ENCODE data around the gene DALRD3. TPM values are rescaled to one million over a fixed set of nuclear protein-coding genes. Genes with fewer than 3 reads are reported as not detected.
A peak's percentile ranks its signal among the peaks of the same experiment; 100 is the strongest.

Gene DALRD3
- total RNA-seq, 4 donors from 2014 or later, result 35.7 to 48.6 (median 43.8) TPM

GRCh38 chr3:48991851-48992545 is 26.4 kb downstream of the DALRD3 start:
- Histone ChIP-seq H3K9me3 (no peaks in the 10 kb centered on the region), H3K4me1 (peaks cover 4 to 38% (median 18%) of the 10 kb centered on the region in 4 donors), H3K27ac (peak overlapping the region in 3 of 4 donors; percentile 90 to 98 (median 97)), H3K27me3 (no peaks in the 10 kb centered on the region), H3K4me3 (peak overlapping the region in 1 of 4 donors; percentile 91), H3K36me3 (peaks cover 0 to 28% (median 5%) of the 10 kb centered on the region in 3 donors)
- no peak for DNase-seq (ENCODE audit: low spot score in 2 of 2)
- TF ChIP-seq POLR2A (IDR thresholded peaks at IDR 0.05), result no peak
- no peak for TF ChIP-seq EP300 (IDR thresholded peaks at IDR 0.05)
- no peak for TF ChIP-seq CTCF (IDR thresholded peaks at IDR 0.05)
- 71 to 85% methylated on average over 5 of the region's 5 CpGs for WGBS, 2 donors

- Histone ChIP-seq H3K4me1 (peaks cover 4 to 38% (median 18%) of the 10 kb centered on the region in 4 donors), H3K27ac (peak overlapping the region; percentile 86 to 98 (median 94)), H3K27me3 (no peaks in the 10 kb centered on the region), H3K36me3 (peaks cover 0 to 29% (median 0%) of the 10 kb centered on the region in 3 donors), H3K4me3 (peak overlapping the region; percentile 89 to 96 (median 92)), H3K9me3 (no peaks in the 10 kb centered on the region)
- 10 to 11% methylated on average over 20 to 24 of the region's 40 CpGs for WGBS, 2 donors
- TF ChIP-seq CTCF (IDR thresholded peaks at IDR 0.05), result no peak
- DNase-seq (ENCODE audit: low spot score in 2 of 2), result no peak
These were observed 27.5 kb downstream of the DALRD3 start for GRCh38 chr3:48990636-48991469.

- Histone ChIP-seq H3K9me3 (no peaks in the 10 kb centered on the region), H3K27ac (peak within 1 kb of the TSS; percentile 86 to 98 (median 94)), H3K4me1 (peaks cover 4 to 38% (median 18%) of the 10 kb centered on the region in 4 donors), H3K27me3 (no peaks in the 10 kb centered on the region), H3K4me3 (peak within 1 kb of the TSS; percentile 89 to 96 (median 92)), H3K36me3 (peaks cover 0 to 29% (median 0%) of the 10 kb centered on the region in 3 donors)
- 0% methylated on average over 17 to 18 of the region's 91 CpGs for WGBS, 2 donors
- TF ChIP-seq POLR2A (IDR thresholded peaks at IDR 0.05) (peak in 1 of 2 donors; percentile 56), CTCF (IDR thresholded peaks at IDR 0.05) (peak; percentile 20 to 71 (median 53)), EP300 (IDR thresholded peaks at IDR 0.05) (peak; percentile 26 to 96)
- DNase-seq (ENCODE audit: low spot score in 2 of 2), result peak; percentile 76 to 81
These were observed 28.4 kb downstream of the DALRD3 start, which contains the start of gene P4HTM for GRCh38 chr3:48989796-48990635. Gene P4HTM (plus strand): TSS chr3:48990241. CDS start chr3:48990257, 16 bp downstream.

DNA sequence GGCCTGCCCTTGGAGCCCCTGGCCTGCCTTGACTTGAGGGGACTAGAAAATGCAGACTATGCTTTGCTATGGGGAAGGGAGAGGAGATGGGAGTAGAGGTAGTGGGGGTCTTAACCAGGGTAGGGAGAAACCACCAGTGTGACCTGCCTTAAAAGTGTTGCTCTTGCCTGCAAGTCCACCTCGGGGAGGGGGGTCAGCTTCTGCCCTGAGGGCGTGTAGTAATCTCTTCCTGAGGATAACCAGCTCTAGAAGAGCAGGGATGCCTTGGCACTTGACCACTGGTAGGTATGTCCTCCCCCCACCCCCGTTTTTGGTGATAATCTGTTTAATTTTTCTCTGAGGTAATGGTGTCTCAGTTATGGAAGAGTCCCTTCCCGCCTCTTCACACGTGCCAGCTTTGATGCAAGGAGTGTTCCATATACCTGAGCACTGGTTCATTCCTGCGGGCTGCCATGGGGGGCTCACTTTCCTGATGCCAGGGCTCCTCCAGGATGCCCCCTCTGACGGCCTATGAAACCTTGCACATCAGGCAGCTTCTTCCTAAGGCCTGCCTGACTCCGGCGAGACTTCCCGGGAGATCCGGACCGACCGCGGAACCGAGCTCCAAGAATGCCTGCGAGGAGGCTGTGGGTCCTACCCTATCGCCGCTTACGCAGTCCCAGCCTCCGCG is 29.1 kb downstream of the DALRD3 start:
- no peaks in the 10 kb centered on the region for H3K27me3 ChIP-seq
- peaks cover 4 to 38% (median 18%) of the 10 kb centered on the region in 4 donors for H3K4me1 ChIP-seq
- no peak for TF ChIP-seq EP300 (IDR thresholded peaks at IDR 0.05)
- no peak for TF ChIP-seq CTCF (IDR thresholded peaks at IDR 0.05)
- no peak for TF ChIP-seq POLR2A (IDR thresholded peaks at IDR 0.05)
- H3K36me3 ChIP-seq, result peaks cover 0 to 29% (median 0%) of the 10 kb centered on the region in 3 donors
- WGBS, 2 donors, result 2 to 9% methylated on average over 5 to 17 of the region's 21 CpGs
- peak overlapping the region; percentile 86 to 98 (median 94) for H3K27ac ChIP-seq
- H3K4me3 ChIP-seq, result peak overlapping the region; percentile 89 to 96 (median 92)
- DNase-seq (ENCODE audit: low spot score in 2 of 2), result no peak
- H3K9me3 ChIP-seq, result no peaks in the 10 kb centered on the region
